ENCODE measurements around the gene MIOX. TPM values are rescaled to one million over a fixed set of nuclear protein-coding genes. Genes with fewer than 3 reads are reported as not detected.
A peak's percentile ranks its signal among the peaks of the same experiment; 100 is the strongest.

Gene MIOX
- total RNA-seq, 6 donors from 2014 or later: not detected

DNA sequence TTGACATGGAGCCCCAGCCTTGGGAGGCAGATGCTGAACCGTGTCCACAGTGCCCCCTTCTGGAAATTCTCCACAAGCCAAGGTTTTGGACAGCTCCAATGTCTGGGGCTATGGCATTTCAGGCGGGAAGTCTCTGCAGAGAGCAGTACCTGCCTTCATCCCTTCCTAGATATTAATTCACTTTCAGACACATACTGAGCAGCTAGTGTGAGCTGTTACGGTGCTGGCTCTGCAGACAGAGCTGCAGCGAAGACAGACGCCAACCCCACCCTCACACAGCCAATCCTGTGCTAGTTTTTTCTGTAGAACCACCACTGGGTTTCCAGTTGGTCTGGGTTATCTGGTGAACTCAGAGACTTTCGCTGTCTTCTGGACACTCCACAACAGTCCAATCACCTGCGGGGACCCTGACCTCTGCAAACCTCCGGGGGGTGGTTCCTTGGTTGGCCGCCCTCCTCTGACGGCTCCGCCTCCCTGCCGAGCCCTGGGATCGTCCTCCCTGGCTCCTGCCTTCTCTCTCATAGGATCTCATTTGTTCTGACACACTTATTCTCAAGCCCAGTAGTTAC, 11.7 kb downstream of the MIOX start:
- H3K4me1 ChIP-seq: peaks cover 3 to 8% (median 5%) of the 10 kb centered on the region in 4 donors
- no peak overlapping the region for H3K27ac ChIP-seq
- DNase-seq (peak in 1 of 2 donors; percentile 75), ATAC-seq (ENCODE audit: low FRiP score in 2 of 2) (peak; percentile 86)
- H3K36me3 ChIP-seq: peaks cover 7 to 12% (median 10%) of the 10 kb centered on the region in 4 donors
- TF ChIP-seq EP300 (IDR thresholded peaks at IDR 0.05) (no peak), POLR2AphosphoS5 (IDR thresholded peaks at IDR 0.05) (no peak), POLR2A (IDR thresholded peaks at IDR 0.05) (no peak)
- TF ChIP-seq, protein P1, sequence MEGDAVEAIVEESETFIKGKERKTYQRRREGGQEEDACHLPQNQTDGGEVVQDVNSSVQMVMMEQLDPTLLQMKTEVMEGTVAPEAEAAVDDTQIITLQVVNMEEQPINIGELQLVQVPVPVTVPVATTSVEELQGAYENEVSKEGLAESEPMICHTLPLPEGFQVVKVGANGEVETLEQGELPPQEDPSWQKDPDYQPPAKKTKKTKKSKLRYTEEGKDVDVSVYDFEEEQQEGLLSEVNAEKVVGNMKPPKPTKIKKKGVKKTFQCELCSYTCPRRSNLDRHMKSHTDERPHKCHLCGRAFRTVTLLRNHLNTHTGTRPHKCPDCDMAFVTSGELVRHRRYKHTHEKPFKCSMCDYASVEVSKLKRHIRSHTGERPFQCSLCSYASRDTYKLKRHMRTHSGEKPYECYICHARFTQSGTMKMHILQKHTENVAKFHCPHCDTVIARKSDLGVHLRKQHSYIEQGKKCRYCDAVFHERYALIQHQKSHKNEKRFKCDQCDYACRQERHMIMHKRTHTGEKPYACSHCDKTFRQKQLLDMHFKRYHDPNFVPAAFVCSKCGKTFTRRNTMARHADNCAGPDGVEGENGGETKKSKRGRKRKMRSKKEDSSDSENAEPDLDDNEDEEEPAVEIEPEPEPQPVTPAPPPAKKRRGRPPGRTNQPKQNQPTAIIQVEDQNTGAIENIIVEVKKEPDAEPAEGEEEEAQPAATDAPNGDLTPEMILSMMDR (IDR thresholded peaks at IDR 0.05): peak; percentile 45 to 67 (median 57)
- no peak overlapping the region for H3K4me3 ChIP-seq
- 21 to 32% methylated on average over 8 to 13 of the region's 13 CpGs for WGBS, 2 donors
- H3K9me3 ChIP-seq: no peaks in the 10 kb centered on the region
- H3K27me3 ChIP-seq: no peaks in the 10 kb centered on the region

GRCh38 chr22:50500452-50500851, 13.8 kb downstream of the MIOX start:
- no peaks in the 10 kb centered on the region for H3K9me3 ChIP-seq
- H3K36me3 ChIP-seq: peaks cover 15 to 29% (median 27%) of the 10 kb centered on the region in 4 donors
- no peak overlapping the region for H3K4me3 ChIP-seq
- no peaks in the 10 kb centered on the region for H3K27me3 ChIP-seq
- WGBS, 2 donors: 89 to 95% methylated on average over 12 of the region's 12 CpGs
- peaks cover 3 to 13% (median 5%) of the 10 kb centered on the region in 4 donors for H3K4me1 ChIP-seq
- TF ChIP-seq EP300 (IDR thresholded peaks at IDR 0.05) (no peak), POLR2AphosphoS5 (IDR thresholded peaks at IDR 0.05) (no peak)
- ATAC-seq (ENCODE audit: low FRiP score in 2 of 2): no peak
- DNase-seq: no peak
- H3K27ac ChIP-seq: no peak overlapping the region

DNA sequence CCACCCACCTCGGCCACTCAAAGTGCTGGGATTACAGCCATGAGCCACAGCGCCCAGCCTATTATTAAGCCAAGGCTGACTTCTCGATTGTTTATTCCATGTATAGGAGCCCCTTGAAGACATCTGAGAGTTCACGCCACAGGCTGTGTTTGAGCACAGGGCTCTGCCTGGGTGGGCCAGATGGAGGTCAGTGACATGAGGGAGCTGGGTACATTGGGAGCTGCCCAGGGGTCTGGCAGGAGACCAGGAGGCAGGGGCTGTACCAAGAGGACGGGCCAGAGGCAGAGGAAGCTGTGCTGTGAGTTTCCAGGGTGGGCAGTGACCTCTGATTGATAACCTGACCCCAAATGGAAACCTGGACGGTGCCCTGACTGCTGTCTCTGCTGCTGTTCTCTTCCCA, 15.4 kb downstream of the MIOX start:
- TF ChIP-seq, protein P1 (IDR thresholded peaks at IDR 0.05): no peak
- TF ChIP-seq EP300 (IDR thresholded peaks at IDR 0.05) (no peak), POLR2AphosphoS5 (IDR thresholded peaks at IDR 0.05) (no peak), POLR2A (IDR thresholded peaks at IDR 0.05) (no peak)
- no peak for DNase-seq

DNA sequence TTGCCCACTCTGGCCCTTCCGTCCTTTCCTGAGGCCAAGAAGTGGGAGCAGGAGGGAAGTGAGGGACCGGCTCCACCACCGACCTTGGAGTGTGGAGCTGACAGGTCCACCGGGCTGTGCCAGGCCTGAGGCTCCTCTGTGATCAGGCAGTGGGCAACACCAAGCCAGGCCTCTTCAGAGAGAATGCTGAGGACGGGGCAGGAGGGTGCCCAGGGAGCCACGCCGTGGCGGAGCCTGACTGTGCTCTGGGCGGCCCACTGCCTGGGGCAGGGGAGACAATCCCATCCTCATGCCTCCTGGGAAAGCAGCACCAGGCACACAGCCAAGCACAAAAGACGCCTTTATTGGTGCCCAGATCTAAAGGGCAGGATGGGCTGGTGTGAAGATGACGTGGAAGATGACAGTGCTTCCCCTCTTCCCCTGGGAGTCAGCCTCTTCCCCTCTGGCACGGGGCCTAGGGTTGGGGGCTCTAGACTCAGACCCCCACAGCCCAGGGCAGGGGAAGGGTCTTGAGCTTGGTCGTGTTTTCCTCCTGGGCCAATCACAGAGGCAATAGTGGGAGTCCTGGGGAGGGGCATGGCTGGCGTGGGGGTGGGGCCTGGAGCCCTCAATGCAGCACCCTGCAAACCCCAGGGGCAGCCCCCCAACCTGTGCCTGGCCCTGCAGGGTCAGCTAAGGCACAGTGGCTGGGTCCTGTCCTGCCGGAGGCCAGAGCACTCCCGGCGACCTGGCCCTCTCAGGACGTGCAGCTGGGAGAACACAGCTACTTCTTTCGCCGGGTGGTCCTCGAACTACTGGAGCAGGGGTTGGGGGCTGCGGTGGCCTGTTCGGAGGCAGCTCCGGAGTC, 16.2 kb downstream of the MIOX start:
- Histone ChIP-seq H3K9me3 (no peaks in the 10 kb centered on the region), H3K4me3 (no peak overlapping the region), H3K27me3 (no peaks in the 10 kb centered on the region), H3K36me3 (peaks cover 15 to 36% (median 33%) of the 10 kb centered on the region in 4 donors), H3K4me1 (peaks cover 14 to 31% (median 17%) of the 10 kb centered on the region in 4 donors), H3K27ac (no peak overlapping the region)
- 86 to 87% methylated on average over 16 to 24 of the region's 24 CpGs for WGBS, 2 donors
- ATAC-seq (ENCODE audit: low FRiP score in 2 of 2) (no peak), DNase-seq (peak in 1 of 2 donors; percentile 48)
- no peak for TF ChIP-seq POLR2A (IDR thresholded peaks at IDR 0.05)
- no peak for TF ChIP-seq EP300 (IDR thresholded peaks at IDR 0.05)
- TF ChIP-seq, protein P1 (IDR thresholded peaks at IDR 0.05): no peak
- TF ChIP-seq POLR2AphosphoS5 (IDR thresholded peaks at IDR 0.05): no peak

More for the DNA sequence above, 15.4 kb downstream of the MIOX start:
- WGBS, 2 donors: 83 to 88% methylated on average over 4 to 6 of the region's 6 CpGs
- Histone ChIP-seq H3K27ac (no peak overlapping the region), H3K4me3 (no peak overlapping the region), H3K27me3 (no peaks in the 10 kb centered on the region), H3K36me3 (peaks cover 15 to 36% (median 33%) of the 10 kb centered on the region in 4 donors), H3K9me3 (no peaks in the 10 kb centered on the region), H3K4me1 (peaks cover 14 to 29% (median 17%) of the 10 kb centered on the region in 4 donors)
- no peak for ATAC-seq (ENCODE audit: low FRiP score in 2 of 2)

- Histone ChIP-seq H3K27ac (no peak overlapping the region), H3K9me3 (no peaks in the 10 kb centered on the region), H3K4me3 (no peak overlapping the region), H3K36me3 (peaks cover 15 to 36% (median 33%) of the 10 kb centered on the region in 4 donors), H3K4me1 (peaks cover 12 to 26% (median 16%) of the 10 kb centered on the region in 4 donors), H3K27me3 (no peaks in the 10 kb centered on the region)
- no peak for DNase-seq
- ATAC-seq (ENCODE audit: low FRiP score in 2 of 2): no peak
- TF ChIP-seq, protein P1 (IDR thresholded peaks at IDR 0.05): no peak
- TF ChIP-seq EP300 (IDR thresholded peaks at IDR 0.05) (no peak), POLR2AphosphoS5 (IDR thresholded peaks at IDR 0.05) (no peak), POLR2A (IDR thresholded peaks at IDR 0.05) (no peak)
- 93 to 96% methylated on average over 13 to 19 of the region's 26 CpGs for WGBS, 2 donors
Observed at GRCh38 chr22:50503475-50504145, 17.0 kb downstream of the MIOX start.
